HG03280 (cell line): ENCODE measurements around the gene FAM53B.
A peak's percentile ranks its signal among the peaks of the same experiment; 100 is the strongest.
"Not testable (repeated sequence)": the region's sequence is repeated elsewhere in the genome, so short reads cannot be mapped to it uniquely, and the experiment has no call there.

Experiments
- ATAC-seq: cut with Tn5 transposase; IDR thresholded peaks from one replicate; pipeline ENCODE4 v1.9.1; 2021; ENCODE audit warnings: mild to moderate bottlenecking, moderate library complexity; ENCODE audit not compliant: unreplicated experiment

FAM53B gene

DNA sequence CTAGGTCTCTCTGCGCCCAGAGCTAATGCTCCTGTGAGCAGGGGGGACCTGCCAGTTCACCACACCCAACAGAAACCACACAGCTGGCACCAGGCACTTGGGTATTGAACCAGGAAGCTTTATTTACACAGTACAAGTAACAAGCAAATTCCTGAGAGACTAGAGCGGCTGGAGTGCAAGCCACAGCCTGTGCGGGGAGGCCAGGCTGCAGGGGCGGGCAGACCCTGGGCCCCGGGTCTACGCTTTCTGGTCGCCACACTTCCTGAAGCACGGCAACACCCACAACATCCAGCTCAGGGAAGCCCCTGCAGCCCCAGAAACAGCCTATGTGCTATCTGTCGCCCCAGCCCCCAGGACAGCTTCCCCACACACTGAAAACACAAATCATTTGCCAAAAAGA lies 125.0 kb downstream of the FAM53B start:
- no peak for ATAC-seq

DNA sequence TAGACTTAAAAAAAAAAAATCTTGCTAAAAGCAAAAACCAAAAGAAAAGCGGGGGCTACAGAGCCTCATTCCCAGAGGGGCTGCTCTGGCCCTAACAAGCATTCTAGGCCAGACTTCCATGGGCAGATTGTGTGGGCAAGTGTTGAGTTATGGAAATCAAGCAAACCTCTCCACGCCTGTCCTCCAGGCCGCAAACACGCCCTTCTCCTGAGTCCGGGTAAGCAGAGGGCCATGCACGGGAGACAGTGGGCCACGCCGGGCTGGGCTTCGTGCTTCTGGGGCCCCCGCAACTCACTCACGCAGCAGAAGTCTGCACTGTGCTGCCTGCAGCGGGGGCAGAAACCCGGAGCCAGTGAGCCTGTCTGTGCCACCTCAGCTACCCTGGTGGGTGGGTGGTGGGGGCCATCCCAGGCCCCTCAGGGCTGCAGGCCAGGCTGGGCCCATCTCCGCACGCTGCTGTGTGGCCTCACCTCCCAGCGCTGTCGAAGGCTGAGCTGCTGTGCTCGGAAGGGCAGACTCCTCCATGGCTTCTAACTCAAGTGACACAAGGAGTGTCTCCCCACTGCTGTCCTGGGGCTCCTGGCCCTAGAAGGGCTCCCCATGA lies 125.6 kb downstream of the FAM53B start:
- no peak for ATAC-seq

DNA sequence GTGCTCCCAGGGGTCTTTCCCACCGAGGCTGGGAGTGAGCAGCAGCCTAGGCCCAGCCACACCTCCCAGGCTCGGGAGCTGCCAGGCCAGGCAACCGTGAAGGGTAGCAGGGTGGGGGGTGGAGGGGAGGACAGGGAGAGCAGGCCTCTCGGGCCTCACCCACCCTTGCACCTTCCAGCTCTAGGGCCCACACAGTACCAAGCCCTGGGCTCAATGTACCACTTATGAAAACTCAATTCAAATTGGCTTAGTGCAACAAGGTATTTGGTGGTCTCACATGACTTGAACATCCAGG lies 127.4 kb downstream of the FAM53B start:
- ATAC-seq = no peak

DNA sequence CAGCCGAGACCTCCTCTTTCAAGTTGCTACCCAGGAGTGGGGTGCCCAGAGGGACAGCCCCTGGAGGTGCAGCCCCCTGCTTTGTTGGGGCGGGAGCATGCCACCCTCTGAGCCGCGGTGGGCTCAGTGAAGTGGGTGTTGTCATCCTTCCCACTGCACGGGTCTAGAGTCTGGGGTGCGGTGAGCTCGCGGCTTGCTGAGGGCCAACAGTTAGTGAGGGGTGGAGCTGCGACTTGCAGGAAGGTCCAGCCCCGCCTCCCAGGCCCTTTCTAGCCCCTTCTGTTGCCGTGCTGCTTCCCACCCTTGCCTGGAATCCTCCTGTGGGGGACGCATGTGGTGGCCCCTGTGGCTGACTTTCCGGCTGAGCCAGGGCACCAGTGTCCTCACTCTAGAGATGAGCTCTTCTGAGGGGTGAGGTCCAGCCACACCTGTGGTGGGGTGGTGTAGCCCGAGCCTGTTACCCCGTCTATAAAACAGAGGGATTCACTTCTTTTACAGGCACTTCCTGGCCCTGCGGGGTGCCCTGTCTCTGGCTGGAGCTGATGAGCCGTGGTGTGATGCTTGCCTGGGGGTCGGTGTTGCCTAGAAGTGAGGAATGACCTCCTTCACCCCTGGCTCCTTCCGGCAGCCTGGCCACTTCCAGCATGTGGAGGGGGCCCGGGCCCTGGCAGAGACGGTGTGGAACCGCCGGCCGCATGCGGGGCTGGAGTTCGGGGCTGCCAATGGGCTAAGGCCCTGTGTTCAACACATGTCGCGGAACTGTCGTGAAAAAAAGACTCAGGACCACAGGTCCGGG lies 127.9 kb downstream of the FAM53B start:
- no peak for ATAC-seq

DNA sequence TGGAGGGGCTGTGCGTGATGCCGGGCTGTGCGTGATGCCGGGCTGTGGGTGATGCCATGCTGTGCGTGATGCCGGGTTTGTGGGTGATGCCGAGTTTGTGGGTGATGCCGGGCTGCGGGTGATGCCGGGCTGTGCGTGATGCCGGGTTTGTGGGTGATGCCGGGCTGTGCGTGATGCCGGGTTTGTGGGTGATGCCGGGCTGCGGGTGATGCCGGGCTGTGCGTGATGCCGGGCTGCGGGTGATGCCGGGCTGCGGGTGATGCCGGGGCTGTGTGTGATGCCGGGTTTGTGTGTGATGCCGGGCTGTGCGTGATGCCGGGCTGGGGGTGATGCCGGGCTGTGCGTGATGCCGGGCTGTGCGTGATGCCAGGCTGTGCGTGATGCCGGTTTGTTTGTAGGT lies 128.9 kb downstream of the FAM53B start:
- ATAC-seq = no peak

DNA sequence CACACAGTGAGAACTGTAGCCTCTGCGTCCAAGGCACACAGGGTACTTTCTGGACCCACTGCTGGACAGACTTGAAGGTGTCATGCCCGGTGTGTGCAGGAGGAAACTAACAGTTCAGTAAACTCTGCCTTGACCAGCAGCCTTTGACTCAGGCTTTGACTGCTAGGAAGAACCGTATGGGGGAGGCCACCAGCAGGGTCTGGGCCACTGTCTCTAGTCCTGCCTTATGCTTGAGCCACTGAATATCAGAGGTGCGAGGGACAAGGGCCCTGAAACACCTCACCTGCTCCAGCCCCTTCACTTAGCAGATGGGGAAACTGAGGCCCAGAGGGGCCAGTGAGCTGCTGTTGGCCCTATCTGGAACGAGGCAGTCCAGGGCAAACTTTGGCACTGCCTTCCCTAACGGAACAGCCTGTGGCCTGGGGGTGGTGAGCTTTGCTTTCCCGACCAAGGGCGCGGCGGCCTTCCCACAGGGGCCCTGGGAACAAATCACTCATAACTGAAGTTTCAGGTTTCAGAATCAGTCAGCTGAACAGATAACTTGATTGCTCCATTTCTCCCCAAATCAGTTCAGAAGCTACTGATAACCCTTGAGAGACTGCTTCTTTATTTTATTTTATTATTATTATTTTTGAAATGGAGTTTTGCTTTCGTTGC lies 130.0 kb downstream of the FAM53B start:
- peak; percentile 42 for ATAC-seq

DNA sequence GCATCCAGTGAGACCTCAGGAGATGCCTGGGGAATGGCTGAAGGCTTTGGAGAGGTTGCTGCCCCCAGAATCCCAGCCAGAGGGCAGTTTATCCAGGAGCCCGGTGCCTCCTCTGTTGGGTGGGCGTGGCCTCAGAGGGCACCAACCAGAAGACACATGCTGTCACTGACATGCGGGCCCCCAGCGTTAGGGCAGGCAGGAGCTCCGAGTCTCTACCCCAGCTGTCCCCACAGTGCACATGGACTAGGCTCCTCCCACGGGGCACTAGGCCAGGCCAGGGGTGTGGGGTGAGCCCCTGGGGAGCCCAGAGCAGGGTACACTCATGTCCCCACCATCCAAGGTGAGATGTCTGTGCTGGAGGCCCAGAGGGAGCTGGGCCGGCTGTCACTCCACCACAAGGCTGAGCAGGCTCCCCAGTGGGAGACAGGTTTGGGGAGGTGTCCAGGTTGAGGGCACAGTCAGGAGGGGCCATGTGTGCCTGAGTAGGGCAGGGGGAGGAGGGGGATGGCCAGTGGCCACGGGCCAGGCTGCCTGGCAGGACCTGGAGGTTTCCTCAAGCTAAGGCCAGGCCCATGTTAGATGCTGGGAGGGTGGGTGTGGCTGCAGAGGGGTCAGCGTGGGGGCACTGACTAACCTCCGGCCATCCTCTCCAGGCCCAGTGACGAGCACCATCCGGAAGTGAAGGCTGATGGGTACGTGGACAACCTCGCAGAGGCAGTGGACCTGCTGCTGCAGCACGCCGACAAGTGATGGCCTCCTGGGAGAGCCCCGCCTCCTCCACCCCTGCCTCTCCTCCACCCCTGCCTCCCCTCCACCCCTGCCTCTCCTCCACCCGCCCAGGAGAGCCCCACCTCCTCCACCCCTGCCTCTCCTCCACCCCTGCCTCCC lies 131.3 kb downstream of the FAM53B start:
- no peak for ATAC-seq

DNA sequence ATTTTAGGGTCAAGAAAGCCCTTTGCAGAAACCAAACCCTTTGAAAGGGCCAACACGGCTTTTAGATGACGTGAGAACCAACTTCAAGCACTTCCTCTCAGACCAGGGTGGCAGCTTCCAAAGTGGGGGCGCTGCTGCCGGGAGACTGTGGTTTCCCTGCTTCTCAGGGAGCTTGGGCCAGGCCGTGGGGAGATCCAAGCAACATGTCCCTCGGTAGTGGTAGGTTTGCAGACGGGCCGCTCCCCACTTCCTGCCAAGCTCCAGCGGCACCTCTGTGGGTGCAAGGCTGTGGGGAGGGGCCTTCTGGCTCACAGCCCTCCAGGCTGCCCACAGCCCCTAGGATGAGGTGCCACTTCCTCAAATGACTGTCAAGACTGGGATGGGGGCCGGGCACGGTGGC lies 132.4 kb downstream of the FAM53B start:
- ATAC-seq = no peak

DNA sequence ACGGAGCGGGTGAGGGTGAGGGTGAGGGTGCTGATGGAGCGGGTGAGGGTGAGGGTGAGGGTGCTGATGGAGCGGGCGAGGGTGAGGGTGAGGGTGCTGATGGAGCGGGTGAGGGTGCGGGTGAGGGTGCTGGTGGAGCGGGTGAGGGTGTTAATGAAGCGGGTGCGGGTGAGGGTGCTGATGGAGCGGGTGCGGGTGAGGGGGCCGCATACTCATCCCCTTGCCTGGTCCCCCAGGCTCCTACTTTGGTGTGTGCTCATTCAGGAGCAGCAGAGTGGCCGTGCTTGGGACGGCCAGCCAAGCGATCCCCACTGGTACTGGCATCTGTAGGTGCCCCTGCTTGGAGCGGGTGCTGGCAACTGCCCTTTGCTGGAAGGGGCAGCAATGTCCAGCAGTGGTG lies 133.3 kb downstream of the FAM53B start:
- not testable (repeated sequence) for ATAC-seq

DNA sequence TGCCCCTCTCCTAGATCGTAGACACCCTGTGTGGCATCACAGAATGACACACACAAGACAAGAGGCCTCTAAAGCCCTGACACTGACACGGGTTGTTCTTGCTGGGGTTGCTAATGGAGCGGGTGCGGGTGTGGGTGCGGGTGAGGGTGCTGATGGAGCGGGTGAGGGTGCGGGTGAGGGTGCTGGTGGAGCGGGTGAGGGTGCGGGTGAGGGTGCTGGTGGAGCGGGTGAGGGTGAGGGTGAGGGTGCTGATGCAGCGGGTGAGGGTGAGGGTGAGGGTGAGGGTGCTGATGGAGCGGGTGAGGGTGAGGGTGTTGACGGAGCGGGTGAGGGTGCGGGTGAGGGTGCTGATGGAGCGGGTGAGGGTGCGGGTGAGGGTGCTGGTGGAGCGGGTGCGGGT lies 134.0 kb downstream of the FAM53B start:
- not testable (repeated sequence) for ATAC-seq

DNA sequence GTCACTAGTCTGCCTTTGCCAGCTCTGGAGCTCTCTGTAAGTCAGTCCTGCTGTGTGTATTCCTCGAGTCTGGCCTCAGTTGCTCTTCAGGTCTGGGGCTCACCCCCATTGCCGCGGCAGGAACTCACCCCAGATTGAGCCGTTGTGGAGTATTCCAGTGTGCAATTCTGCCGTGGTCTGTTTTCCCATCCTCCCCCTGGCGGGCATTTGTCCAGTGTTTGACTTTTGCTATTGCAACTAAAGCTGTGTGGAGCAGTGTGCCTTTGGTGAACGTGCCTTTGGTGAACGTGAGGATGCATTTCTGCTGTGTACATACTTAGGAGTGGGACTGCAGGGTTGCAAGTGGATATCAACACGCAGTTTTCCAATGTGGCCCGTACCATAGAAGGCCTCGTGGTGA lies 134.5 kb downstream of the FAM53B start:
- ATAC-seq = no peak

DNA sequence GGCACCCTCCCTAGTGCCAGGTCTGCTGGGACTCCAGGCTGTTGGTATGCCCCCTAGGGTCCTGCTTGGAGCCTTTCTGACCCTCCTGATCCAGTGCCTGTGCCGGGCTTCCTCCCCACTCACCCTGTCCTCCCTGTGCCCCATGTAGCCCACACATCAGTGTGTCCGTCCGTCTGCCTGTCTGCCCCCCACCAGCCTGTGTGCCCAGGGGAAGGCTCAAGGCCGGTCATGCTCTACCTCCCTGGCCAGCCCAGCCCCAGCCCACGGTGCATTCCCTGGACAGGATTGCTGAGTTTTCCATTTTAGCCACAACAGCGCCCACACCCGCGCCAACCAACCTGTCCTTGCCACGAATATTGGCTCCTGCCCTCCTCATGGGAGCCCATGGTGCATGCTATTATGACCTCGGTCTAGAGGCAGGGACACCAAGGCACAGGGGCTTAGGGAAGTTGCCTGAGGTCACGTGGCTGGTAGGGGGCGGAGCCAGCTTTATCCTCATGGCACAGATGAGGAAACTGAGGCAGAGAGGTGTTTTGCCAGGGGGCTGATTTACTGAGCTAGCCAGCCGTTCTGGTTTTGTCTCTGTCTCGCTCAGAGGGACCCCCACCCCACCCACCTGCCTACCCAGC lies 136.0 kb downstream of the FAM53B start:
- ATAC-seq = no peak

DNA sequence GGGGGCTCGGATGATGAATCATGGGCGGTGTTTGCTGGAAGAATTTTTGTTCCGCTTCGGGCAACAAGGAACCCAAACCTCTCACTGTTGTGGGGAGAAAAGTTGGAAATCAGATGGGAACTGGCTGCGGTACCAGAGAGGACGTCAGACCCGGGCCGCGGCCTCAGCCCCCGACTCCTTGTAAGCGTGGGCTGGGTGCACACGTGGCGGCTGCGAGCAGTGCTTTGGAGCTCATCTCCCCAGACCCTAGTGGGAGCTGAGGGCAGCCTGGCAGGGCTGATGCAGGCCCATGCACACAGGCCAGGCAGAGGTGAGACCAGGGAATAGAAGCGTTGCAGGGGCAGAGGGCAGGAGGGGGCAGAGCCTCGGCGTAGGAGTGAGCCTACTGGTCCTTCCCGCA lies 136.5 kb downstream of the FAM53B start:
- no peak for ATAC-seq

DNA sequence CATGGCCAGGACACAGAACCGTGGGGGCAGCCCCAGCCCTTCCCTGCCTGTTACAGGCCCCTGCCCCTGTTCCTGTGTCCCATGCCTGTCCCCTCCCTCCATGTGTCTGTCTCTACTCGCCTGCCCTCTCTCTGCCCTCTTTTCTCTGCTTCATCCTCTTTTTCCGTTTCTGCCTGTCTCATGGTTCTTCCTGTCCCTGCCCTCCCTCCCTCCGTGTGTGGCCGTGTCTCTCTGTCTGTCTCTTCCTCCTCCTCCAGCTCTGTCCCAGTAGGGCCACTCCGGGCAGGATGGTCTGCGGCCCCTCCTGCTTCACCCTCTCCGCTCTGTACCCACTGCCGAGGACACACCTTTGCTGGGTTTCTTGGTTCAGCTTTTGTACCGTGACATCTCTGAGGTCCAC lies 137.4 kb downstream of the FAM53B start:
- ATAC-seq = no peak

DNA sequence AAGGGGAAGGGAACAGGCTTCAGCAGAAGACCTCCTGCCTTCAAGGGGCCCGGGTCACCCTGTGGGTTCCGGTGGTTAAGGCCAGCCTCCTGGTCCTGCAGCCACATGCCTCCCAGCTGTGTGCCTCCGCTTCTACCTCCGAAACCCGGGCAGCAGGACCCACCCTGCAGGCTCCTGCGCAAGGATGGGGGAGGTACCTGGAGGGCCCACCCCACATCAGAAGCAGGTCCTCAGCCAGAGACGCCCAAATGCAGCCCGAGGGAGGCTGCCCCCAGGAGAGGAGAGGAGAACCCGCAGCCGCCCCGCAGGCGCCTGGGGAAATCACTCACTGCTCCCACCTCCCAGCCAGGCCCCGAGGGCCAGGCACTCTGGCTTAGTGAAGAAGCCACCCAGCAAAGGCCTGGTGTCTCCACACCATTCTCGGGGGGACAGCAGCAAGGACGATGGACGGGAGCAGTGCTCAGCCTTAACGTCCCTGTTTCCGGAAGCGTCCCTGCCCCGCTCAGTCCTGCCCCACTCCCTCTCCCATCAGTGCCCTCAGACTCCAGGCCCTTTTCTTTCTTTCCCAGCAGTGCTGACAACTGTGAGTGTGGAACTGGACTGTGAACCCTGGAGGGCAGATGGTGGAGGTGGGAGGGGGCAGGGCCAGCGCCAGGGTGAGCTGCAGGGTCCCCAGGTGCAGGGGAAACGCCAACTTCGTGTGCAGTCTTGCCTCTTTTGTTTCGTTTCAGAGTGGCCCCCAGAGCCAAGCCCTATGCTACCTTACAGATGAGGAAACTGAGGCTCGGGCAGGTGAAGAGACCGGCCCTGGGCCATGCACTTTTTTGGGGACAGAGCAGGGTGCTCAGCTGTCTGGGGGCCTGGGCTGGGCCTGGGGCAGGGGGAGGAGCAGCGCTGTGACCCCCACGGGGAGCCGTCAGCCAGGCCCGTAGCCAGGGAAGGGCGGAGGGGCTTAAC lies 138.0 kb downstream of the FAM53B start:
- no peak for ATAC-seq

DNA sequence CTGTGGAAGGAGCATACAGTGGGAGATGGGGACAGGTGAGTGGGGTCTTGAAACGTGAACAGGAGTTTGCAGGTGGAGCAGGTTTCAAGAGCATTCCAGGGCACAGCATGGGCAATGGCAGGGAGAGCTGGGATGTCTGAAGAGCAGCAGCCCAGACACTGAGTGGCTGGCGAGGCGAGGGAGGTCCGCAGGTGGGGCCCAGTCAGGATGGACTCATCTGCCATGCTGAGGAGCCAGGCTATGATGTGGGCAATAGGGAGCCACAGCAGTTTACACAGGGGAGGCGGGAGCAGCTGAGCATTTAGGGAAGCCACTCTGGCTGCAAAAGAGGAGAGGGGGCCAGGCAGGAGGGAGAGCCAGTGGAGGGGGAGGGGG lies 138.7 kb downstream of the FAM53B start:
- no peak for ATAC-seq

DNA sequence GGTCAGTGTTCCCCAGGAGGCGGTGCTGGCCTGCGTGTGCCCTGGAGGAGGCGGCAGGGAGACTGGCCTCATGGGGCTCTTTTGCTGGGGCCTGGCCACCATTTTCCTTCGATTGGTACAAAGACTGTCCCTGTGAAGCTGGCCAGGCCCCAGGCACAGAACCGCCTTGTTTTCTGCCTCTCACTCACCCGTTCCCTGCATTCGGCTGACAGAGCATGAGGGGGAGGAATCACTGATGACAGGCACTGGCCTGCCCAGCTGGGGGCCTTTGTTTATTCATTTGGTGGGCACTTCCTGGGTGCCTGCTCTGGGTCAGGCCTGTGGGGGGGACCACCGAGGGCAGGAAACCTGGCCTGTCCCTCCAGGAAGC lies 139.2 kb downstream of the FAM53B start:
- no peak for ATAC-seq

DNA sequence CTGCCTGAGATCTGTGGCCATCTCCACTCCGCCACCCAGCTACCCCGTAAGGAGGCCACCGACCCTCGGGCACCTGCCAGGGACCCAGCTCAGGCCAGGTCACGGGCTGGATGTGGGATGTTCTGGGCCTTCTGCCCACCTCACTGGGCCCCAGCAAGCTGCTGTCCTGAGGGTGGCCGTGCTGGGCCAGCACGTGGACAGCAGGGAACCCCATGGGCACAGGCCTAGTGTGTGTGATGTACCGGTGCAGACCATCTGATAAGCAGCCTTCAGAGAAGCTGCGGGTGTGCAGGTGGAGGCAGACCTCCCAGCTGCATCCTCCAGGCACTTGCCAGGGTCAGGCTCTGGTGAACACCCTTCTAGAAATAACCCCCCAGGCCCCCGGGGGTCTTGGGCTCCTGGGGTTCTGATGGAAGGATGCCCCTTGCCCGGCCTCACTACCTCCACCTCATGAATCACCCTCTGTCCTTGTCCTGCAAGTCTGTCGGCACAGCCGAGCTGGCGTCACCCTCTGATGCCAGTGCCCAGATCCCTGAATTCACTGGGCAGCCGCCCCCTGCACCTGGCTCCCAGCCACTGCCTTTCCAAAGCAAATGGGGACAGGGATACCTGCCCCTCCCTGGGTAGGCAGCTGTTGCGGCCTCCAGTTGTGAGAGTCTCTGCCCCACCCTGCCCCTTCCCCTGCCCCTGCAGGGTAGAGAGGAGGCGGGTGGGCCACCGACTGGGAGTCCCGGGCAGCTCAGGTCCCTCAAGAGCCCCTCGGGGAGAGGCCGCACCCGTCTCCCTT lies 139.8 kb downstream of the FAM53B start:
- ATAC-seq = no peak
